Subcutaneous adipose tissue (tissue), 4 donors: ENCODE results near the gene GMPR2. TPM values are rescaled to one million over a fixed set of nuclear protein-coding genes. Genes with fewer than 3 reads are reported as not detected.

ENCODE experiments used
- total RNA-seq, 4 donors: library from RNA; depleted of rRNA; stranded (reverse); fragments of >200 nt; gene quantifications; one replicate each; pipeline ENCODE4 v1.1.0, GENCODE V29; 2016
- TF ChIP-seq, protein P1 (sequence below): fragments of 450-650 bp; IDR thresholded peaks from one replicate; pipeline ENCODE4 v1.5.1; 2016; ENCODE audit warnings: low read depth, mild to moderate bottlenecking, control low read depth, antibody characterized with exemption, moderate library complexity

GMPR2 gene
- total RNA-seq, 4 donors from 2014 or later: 31.3 to 75.5 (median 54.3) TPM

DNA sequence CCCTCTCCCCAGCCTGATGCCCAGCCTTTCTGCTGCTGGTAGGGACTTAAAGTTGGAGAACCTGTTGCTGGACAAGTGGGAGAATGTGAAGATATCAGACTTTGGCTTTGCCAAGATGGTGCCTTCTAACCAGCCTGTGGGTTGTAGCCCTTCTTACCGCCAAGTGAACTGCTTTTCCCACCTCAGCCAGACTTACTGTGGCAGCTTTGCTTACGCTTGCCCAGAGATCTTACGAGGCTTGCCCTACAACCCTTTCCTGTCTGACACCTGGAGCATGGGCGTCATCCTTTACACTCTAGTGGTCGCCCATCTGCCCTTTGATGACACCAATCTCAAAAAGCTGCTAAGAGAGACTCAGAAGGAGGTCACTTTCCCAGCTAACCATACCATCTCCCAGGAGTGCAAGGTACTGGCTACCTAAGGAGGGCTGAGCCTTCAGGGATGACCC, 25.6 kb upstream of the GMPR2 start:
- TF ChIP-seq, protein P1, sequence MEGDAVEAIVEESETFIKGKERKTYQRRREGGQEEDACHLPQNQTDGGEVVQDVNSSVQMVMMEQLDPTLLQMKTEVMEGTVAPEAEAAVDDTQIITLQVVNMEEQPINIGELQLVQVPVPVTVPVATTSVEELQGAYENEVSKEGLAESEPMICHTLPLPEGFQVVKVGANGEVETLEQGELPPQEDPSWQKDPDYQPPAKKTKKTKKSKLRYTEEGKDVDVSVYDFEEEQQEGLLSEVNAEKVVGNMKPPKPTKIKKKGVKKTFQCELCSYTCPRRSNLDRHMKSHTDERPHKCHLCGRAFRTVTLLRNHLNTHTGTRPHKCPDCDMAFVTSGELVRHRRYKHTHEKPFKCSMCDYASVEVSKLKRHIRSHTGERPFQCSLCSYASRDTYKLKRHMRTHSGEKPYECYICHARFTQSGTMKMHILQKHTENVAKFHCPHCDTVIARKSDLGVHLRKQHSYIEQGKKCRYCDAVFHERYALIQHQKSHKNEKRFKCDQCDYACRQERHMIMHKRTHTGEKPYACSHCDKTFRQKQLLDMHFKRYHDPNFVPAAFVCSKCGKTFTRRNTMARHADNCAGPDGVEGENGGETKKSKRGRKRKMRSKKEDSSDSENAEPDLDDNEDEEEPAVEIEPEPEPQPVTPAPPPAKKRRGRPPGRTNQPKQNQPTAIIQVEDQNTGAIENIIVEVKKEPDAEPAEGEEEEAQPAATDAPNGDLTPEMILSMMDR: no peak

DNA sequence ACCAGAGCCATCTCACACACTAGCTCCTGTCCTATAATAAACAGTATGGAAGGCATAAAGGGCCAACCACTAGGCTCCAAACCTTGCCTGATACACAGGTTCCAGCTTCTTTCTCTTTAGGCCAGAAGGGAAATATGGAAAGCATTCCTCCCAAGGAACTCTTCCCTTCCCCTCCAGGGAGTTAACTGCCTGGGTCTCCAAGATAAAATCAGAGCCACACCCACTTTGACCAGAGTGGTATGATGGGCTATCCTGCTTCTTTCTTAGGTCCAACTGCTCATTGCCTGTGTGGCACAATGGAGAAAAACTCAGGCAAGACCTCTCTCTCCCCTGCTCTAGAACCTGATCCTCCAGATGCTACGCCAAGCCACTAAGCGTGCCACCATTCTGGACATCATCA, 25.1 kb upstream of the GMPR2 start:
- TF ChIP-seq, protein P1: no peak

DNA sequence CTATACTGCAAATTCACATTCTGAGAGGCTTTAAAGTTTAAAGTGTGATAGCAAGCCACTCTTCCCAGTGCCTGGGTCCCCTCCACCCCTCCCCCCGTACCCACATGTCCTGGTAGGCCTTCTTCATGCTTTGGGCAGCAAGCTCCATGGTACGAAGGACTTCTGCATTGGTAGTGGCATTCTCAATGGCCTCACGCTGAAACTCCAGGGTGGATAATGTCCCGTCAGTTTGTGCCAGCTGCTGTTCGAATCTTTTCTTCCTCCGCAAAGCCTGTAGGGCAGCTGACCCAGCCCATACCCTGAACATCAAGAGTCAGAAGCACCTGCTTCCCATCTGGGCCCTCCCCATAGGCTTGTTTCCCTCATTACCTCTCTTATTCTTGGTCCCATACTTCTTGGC, 21.4 kb upstream of the GMPR2 start:
- TF ChIP-seq, protein P1: no peak

DNA sequence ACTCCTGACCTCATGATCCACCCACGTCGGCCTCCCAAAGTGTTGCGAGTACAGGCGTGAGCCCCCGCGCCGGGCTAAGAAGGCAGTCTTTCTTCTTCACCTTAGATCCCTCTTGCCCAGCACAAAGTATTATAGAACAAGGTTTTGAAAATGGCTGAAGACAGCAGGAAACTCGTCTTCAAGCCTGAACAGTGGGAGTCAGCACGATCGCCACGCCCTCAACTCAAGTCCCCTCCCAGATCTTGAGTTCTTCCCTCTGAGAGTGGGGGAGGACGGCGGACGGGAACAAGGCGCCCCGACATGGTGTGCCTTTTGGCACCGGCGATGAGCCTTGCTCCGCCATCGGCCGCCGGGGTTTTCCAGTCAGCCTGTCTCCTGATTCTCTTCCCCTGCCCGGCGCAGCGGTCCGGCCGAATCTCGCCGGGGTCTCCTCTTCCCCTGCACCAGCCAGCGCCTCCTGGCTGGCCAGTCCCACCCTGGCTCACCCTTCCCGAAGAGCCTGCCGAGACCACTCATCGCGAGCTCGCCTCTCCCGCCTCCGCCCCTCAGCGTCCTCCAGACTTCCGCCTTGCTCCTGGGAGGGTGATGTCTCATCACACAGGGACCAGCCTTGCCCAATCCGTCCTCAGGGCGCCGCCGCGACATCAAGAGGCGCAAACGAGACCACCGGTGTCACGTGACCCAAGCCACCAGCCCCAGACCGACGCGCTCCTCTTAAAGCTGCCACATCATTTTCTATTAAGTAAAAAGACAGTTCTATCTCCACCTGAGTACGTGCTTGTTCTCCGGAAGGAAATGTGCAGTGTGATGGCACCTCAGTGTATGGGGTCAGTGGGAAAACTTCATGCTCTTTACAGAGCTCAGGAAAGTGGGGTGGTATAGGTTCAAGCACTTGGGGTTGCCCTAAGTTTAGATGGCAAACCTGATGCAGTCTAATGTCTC, 19.5 kb upstream of the GMPR2 start, which contains the start of gene CHMP4A:
Gene CHMP4A, minus strand, starts transcription at position 565 of the 942 bp plus-strand sequence. Its CDS starts 49 bp downstream, at position 516.
- TF ChIP-seq, protein P1: no peak

DNA sequence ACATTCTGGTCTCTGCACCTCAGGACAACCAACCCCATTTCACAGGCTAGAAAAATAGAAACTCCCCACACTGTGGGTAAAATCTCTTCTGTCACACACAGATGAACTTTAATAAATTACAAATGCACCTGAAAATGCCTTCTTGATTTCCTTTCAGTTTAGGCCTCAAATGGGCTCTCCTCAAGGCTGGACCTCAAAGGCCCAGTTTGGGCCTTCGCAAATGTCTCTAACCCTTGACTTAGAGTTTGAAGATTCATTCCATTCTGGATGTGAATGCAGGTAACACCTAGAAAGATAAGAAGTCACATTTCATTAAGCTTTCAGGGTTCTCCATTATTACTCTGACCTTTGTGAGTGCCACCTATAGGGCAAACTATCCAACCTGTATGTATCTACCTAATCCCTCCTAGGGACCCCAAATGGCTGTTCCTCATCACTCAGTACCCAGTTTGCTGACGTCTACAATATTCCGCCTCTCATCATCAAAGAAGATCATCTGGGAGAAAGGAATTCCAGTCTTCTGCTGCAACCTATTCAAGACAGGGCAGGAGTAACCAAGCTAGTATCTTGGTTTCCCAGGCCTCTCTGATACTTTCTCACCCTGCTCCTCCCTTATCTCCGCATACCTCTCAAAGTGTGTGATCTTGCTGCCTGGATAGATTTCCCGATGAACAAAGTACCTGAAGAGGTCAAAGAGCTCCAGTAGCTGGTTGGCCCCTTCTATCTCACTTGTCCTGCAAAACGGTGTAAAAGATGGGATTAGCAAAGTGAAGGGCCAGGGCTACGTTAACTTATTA, 18.7 kb upstream of the GMPR2 start:
- TF ChIP-seq, protein P1: no peak

DNA sequence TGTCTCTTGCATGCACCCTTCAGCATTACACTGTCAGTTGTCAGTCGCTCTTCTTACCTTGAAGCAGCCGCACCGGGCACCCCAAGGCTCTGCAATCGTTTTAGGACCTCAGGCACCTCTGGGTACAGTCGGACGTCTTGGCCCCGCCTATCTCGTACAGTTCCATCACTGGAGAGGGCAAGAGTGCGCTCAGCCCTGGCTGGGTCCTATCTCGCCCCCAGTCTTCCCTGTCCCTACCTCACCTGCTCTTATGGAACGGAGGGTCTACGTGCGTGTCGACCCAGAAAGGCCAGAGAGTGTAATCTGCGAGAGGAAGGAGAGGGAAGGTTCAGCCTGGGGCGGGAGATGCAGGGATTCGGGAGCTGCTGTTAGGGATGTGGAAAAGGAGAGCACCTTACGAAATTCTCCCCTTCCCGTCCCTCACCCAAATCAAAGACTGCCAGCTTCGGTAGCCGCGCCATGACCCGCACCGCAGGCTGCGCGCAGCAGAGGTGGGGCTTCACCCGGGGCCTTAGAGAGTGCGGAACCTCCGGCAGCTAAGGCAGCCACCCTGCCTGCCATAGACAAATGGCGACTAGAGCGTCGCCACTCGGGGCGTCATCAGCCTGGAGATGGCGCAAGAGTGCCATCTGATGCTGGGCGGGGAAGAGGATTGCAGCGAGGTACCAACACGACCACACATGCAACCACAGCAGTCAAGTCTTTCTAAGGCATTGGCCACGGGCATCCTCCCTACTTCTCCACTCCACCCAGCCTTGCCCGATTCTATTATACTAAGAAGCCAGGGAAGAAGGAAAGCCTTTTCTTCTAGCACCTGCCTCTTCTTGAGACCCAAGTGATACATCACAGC, 17.0 kb upstream of the GMPR2 start, which contains the start of gene MDP1:
Gene MDP1, minus strand, starts transcription at position 572 of the 850 bp plus-strand sequence. Its CDS starts 111 bp downstream, at position 461.
- TF ChIP-seq, protein P1: no peak
